HG02885 (cell line): ENCODE data around the gene LRBA.

Experiments
- ATAC-seq: cut with Tn5 transposase; IDR thresholded peaks from one replicate; pipeline ENCODE4 v1.9.1; 2021; ENCODE audit warnings: mild to moderate bottlenecking; ENCODE audit not compliant: unreplicated experiment, poor library complexity

The LRBA gene

GRCh38 chr4:150818661-150819060, 196.4 kb downstream of the LRBA start:
- no peak for ATAC-seq

DNA sequence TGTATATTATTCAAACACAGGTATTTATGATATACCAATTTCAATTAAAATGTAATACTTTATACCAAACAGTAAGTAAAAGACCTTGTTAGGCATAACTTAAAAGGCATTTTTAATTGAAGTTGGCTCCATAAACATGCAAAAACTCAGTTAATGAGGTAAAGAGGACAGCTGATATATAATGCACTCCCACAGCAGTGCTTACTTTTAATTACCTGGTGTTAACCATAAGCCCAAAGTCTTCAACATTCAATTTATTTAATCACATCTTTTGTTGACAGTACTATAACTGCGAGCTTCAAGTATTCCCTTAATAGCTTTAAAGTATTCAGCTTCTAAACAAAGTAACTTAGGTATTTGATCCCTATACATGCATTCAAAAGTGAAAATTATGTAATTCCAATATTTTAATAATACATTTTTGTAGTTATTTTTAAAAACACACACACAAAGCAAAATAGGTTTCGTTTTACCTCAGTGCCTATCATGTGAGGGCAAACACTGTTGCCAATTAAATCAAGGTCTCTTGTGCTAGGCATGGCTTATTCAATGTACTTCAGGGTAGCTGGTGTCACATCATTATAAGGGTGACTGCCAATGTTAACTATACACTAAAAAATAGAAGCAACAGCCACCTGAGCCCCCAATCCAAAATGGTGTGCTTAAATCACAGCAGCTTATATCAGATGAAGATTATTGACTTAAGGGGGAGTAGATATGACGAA, 197.1 kb downstream of the LRBA start:
- no peak for ATAC-seq

DNA sequence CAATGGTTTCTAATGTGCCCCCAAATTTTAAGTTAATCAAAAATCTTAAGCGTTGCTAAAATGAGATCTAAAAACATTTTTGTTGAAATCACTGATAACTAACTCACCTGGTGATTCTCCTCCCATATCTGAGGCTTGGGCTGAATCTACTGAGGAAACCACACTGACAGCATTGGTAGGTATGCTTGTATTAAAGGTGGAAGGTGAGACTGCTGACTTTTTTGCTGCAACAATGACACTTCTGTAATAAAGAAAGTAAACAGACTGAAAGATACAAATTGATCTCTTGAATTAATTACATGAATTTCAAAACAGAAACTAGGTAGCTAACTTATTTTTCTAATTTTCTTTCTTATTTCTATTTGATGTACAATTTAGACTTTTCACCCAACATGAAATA, 198.1 kb downstream of the LRBA start:
- ATAC-seq: no peak

GRCh38 chr4:150816491-150816890, 198.6 kb downstream of the LRBA start:
- no peak for ATAC-seq

- ATAC-seq: no peak
Measured at GRCh38 chr4:150814873-150815272, 200.2 kb downstream of the LRBA start.

- no peak for ATAC-seq
Measured at GRCh38 chr4:150805183-150806025, 209.7 kb downstream of the LRBA start.

DNA sequence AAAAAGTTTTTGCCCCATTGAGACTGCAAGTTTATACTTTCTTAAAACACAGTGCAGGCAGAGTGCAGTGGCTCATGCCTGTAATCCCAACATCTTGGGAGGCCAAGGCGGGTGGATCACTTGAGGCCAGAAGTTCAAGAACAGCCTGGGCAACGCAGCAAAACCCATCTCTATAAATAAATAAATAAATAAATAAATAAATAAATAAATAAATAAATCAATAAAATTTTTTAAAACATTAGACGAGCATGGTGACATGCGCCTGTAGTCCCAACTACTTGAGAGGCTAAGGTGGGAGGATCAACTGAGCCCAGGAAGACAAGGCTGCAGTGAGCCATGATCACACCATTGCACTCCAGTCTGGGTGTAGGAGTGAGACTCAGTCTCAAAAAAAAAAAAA, 213.3 kb downstream of the LRBA start:
- no peak for ATAC-seq

- ATAC-seq: no peak
Measured at GRCh38 chr4:150799207-150799606, 215.9 kb downstream of the LRBA start.

DNA sequence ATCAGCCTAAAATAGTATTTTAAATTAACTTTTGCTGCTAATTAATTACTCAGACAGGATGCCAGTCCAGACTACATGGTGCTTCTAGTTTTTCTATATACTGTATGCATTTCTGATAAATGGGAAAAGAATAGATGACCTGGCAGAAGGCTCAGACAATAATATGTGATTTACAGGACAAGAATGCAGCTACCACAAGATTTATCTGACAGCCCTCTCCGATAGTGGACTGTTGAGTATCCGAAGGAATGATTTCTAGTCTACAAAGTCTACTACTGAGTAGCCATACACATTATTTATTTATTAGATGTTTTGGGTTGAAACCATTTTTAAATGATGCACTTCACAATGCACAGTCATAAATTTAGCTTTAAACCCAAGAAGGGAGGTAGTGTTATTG, 220.4 kb downstream of the LRBA start:
- no peak for ATAC-seq

DNA sequence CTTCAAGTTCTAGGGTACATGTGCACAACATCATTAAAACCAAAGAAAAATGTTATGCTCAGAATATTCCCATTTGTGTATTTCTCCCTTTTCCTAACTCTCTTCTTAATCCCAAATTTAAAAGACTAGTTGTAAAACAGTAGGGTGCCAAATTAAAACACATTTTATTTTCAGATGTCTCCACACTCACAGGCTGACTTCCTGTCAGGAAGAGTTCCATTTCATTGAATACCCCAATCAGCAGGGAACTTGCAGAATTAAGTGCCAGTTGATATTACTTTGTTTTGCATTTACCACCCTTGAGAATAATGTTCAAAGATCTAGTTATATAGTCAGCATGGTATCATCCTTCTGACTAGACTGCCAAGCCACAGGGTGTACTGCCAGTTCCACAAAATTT, 225.2 kb downstream of the LRBA start:
- ATAC-seq: no peak

DNA sequence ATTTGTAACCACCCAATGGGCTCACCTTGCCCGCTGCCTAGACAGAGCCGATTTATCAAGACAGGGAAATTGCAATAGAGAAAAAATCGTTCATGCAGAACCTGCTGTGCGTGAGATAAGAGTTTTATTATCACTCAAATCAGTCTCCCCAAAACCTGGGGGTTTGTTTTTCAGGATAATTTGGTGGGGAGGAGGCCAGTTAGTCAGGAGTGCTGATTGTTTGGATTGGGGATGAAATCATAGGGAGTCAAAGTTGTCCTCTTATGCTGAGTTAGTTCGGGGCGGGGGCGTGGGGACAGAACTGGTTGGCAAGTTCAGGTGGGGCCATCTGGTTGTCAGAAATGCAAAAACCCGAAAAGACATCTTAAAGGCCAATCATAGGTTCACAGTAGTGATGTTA, 230.1 kb downstream of the LRBA start:
- no peak for ATAC-seq

- no peak for ATAC-seq
Measured at GRCh38 chr4:150784305-150784704, 230.8 kb downstream of the LRBA start.

- ATAC-seq: no peak
Measured at GRCh38 chr4:150782921-150783320, 232.2 kb downstream of the LRBA start.

- ATAC-seq: no peak
Measured at GRCh38 chr4:150782311-150782710, 232.8 kb downstream of the LRBA start.

DNA sequence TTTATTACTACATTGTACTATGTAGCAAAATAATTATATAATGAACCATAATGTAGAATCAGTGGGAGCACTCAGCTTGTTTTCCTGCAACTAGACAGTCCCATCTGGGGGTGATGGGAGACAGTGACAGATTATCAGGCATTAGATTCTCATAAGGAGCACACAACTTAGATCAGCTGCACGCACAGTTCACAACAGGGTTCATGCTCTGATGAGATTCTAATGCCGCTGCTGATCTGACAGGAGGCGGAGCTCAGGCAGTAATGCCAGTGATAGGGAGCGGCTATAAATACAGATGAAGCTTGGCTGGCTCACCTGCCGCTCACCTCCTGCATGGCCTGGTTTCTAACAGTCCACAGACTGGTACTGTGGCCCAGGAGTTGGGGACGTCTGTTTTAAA, 233.9 kb downstream of the LRBA start:
- no peak for ATAC-seq

- no peak for ATAC-seq
Measured at GRCh38 chr4:150779707-150780106, 235.4 kb downstream of the LRBA start.

- no peak for ATAC-seq
Measured at GRCh38 chr4:150773729-150774449, 241.2 kb downstream of the LRBA start.

DNA sequence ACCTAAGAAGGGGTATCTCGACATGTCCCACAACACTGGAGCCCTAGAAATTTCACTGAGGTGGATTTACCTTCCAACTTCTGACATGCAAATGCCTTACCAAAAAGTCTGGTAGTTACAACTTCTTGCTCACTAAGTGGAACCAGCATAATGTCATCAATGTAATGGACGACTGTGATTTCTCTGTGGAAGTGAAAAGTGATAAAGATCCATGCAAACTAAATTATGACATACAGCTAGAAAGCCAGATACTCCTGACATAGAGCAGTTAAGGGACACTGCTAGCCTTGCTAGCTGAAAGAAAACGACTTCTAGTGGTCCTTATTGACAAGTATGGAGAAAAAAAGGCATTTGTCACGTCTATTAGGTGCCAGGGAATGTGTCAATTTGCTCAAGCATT, 242.1 kb downstream of the LRBA start:
- ATAC-seq: no peak

GRCh38 chr4:150771382-150771781, 243.7 kb downstream of the LRBA start:
- ATAC-seq: no peak

- ATAC-seq: no peak
Measured at GRCh38 chr4:150769845-150770244, 245.2 kb downstream of the LRBA start.

- ATAC-seq: no peak
Measured at GRCh38 chr4:150769248-150769647, 245.8 kb downstream of the LRBA start.
